ENCODE data around the gene DGKZ. TPM values are rescaled to one million over a fixed set of nuclear protein-coding genes. Genes with fewer than 3 reads are reported as not detected.

Gene DGKZ
- total RNA-seq, 4 donors from 2014 or later: 104 to 270 (median 200) TPM

DNA sequence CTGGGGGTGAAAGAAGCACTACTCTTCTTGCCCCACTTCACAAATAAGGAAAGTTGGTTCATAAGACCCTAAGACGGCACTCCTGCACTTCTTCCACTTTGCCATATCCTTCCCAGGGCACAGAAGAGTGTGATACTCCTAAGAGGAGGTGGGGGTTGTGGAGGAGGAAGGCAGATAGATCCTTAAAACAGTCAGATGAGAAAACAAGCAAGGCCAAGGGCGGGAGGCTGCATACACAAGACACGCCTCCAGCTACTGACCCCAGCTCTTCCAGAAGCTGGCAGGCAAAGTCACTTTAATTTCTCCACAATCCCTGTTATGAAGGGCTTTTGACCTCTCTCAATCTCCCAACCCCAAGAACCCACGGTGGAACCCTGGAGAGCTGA, 46.0 kb downstream of the DGKZ start:
- Histone ChIP-seq H3K4me1 (peaks cover 0 to 48% (median 24%) of the 10 kb centered on the region in 4 donors), H3K9me3 (no peaks in the 10 kb centered on the region), H3K36me3 (peaks cover 0 to 25% (median 0%) of the 10 kb centered on the region in 3 donors), H3K4me3 (no peak overlapping the region), H3K27ac (no peak overlapping the region), H3K27me3 (peaks cover 0 to 32% of the 10 kb centered on the region in 2 donors)
- no peak for TF ChIP-seq POLR2A (IDR thresholded peaks at IDR 0.05)
- TF ChIP-seq, protein P1, sequence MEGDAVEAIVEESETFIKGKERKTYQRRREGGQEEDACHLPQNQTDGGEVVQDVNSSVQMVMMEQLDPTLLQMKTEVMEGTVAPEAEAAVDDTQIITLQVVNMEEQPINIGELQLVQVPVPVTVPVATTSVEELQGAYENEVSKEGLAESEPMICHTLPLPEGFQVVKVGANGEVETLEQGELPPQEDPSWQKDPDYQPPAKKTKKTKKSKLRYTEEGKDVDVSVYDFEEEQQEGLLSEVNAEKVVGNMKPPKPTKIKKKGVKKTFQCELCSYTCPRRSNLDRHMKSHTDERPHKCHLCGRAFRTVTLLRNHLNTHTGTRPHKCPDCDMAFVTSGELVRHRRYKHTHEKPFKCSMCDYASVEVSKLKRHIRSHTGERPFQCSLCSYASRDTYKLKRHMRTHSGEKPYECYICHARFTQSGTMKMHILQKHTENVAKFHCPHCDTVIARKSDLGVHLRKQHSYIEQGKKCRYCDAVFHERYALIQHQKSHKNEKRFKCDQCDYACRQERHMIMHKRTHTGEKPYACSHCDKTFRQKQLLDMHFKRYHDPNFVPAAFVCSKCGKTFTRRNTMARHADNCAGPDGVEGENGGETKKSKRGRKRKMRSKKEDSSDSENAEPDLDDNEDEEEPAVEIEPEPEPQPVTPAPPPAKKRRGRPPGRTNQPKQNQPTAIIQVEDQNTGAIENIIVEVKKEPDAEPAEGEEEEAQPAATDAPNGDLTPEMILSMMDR (IDR thresholded peaks at IDR 0.05): no peak
- no peak for DNase-seq

DNA sequence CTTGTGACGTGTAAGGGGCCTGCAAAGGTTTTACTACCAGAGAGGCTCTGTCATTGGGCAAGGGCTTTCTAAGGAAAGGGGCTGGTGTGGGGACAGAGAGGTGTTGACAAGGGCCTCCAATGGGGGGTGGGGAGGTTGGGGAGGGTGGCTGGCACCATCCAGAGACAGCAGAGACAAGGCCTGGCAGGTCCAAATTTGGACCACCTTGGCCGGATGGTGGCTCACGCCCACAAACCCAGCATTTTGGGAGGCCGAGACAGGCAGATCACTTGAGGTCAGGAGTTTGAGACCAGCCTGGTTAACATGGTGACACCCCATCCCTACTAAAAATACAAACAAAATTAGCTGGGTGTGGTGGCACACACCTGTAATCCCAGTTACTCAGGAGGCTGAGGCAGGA, 46.5 kb downstream of the DGKZ start:
- H3K9me3 ChIP-seq: no peaks in the 10 kb centered on the region
- no peak overlapping the region for H3K27ac ChIP-seq
- DNase-seq: peak in 1 of 3 donors; percentile 37
- H3K4me1 ChIP-seq: peaks cover 0 to 43% (median 24%) of the 10 kb centered on the region in 4 donors
- H3K27me3 ChIP-seq: peaks cover 0 to 32% of the 10 kb centered on the region in 2 donors
- peaks cover 0 to 27% (median 0%) of the 10 kb centered on the region in 3 donors for H3K36me3 ChIP-seq
- H3K4me3 ChIP-seq: no peak overlapping the region
- TF ChIP-seq POLR2A (IDR thresholded peaks at IDR 0.05): no peak
- TF ChIP-seq, protein P1 (IDR thresholded peaks at IDR 0.05): no peak

DNA sequence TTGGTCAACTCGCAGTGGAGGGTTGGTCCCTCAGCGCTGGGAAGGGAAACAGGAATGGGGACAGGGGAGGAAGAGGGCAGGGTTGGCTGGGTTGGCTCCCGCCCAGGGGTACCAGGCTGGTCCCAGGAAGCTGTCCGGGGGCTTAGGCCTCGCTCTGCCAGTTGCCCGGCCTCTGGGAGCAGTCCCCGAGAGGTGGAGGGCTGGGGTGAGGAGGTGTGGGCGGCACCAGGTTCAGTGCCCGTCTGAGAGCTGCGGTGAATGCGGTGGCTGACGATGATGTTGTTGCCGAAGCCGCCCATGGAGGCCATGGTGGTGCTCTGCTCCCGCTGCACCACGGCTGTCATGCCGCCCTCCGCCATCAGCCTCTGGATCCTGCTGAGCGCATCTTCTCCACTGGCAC, 50.3 kb downstream of the DGKZ start:
- H3K36me3 ChIP-seq: peaks cover 0 to 39% (median 0%) of the 10 kb centered on the region in 3 donors
- no peak for DNase-seq
- no peak for TF ChIP-seq POLR2A (IDR thresholded peaks at IDR 0.05)
- TF ChIP-seq, protein P1 (IDR thresholded peaks at IDR 0.05): no peak
- peaks cover 0 to 9% (median 4%) of the 10 kb centered on the region in 4 donors for H3K4me1 ChIP-seq
- H3K4me3 ChIP-seq: no peak overlapping the region
- H3K27ac ChIP-seq: no peak overlapping the region
- no peaks in the 10 kb centered on the region for H3K27me3 ChIP-seq
- no peaks in the 10 kb centered on the region for H3K9me3 ChIP-seq

DNA sequence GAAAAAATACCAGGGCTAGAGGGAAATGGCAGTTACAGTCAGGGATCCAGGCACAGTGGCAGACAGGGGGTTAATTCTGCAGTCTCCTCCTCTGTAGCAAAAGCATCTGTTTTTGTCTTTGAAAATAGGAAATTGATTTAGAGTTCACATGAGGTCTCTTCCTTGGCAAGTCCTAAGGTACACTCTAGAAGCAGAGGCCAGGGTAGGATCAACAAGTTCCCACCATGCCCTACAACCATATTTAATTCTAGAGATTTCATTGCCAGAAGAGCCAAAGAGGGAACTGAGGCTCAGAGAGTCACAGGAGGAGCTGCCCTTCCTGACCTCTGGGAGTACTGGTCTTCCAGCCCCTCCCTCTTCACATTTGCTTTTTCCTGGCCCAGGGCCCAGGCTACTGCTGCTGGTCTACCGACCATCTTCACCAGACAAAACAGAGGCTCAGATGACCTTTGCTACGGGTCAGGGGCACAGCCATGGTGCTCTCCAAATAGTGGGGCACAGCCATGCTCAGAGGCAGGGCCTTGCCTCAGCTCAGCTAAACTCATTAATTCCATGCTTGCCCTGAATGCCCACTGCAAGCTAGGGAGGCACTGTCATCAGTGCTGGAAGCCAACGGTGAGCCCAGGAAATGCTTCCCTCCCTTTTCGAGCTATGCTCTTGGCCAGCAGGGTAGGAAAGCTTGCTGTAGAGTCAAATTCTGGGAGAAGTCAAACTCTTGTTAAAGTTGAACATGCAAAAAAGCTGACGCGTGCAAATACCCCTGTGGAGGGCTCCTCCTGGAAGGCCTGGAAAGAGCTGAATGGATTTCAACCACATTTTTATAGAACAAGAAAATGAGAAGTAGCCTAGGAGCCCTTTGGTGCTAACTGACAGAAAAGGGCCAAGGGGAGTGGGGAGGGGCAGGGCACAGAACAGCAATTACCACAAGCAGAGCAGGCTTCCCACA, 56.0 kb downstream of the DGKZ start:
- no peak overlapping the region for H3K4me3 ChIP-seq
- TF ChIP-seq, protein P1 (IDR thresholded peaks at IDR 0.05): no peak
- TF ChIP-seq POLR2A (IDR thresholded peaks at IDR 0.05): no peak
- no peaks in the 10 kb centered on the region for H3K9me3 ChIP-seq
- no peak for DNase-seq
- no peak overlapping the region for H3K27ac ChIP-seq
- no peaks in the 10 kb centered on the region for H3K27me3 ChIP-seq
- no peaks in the 10 kb centered on the region for H3K4me1 ChIP-seq
- H3K36me3 ChIP-seq: peaks cover 0 to 66% (median 0%) of the 10 kb centered on the region in 3 donors

DNA sequence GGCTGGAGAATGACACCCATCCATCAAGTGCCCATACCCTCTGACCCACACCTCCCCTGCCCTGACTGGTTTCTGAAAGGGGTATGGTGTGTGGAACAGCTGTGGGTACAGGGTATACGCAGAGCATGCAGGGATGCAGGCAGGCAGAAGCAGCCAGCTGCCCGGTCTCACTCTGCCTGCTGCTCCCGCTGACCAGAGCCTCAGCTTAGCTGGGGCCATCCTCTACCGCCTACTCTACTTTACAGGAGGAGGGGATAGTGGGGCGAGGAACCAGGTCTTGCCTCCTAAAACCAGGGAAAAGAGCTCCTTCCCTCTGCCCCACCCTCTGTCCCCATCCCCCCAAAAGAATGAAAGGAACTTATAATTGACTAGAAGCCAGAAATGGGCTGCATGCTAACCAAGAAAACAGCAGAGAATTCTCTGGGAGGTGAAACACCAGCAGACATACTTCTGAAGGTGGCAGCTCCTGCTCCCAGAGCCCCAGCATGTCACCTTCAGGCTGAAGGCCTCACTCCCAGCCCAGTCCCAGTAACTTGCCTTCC, 57.3 kb downstream of the DGKZ start:
- TF ChIP-seq, protein P1 (IDR thresholded peaks at IDR 0.05): no peak
- no peak for TF ChIP-seq POLR2A (IDR thresholded peaks at IDR 0.05)
- Histone ChIP-seq H3K4me3 (no peak overlapping the region), H3K27me3 (no peaks in the 10 kb centered on the region), H3K9me3 (no peaks in the 10 kb centered on the region), H3K4me1 (no peaks in the 10 kb centered on the region), H3K27ac (no peak overlapping the region), H3K36me3 (peaks cover 0 to 69% (median 0%) of the 10 kb centered on the region in 3 donors)
- DNase-seq: no peak

All from Peyer's patch (tissue), 4 donors.